GM18520 (cell line): Measurements from ENCODE around the gene NPPC.
"Not testable (repeated sequence)": the region's sequence is repeated elsewhere in the genome, so short reads cannot be mapped to it uniquely, and the experiment has no call there.

Experiments used
- ATAC-seq: cut with Tn5 transposase; IDR thresholded peaks from one replicate; pipeline ENCODE4 v1.9.1; 2021; ENCODE audit not compliant: unreplicated experiment

NPPC gene

DNA sequence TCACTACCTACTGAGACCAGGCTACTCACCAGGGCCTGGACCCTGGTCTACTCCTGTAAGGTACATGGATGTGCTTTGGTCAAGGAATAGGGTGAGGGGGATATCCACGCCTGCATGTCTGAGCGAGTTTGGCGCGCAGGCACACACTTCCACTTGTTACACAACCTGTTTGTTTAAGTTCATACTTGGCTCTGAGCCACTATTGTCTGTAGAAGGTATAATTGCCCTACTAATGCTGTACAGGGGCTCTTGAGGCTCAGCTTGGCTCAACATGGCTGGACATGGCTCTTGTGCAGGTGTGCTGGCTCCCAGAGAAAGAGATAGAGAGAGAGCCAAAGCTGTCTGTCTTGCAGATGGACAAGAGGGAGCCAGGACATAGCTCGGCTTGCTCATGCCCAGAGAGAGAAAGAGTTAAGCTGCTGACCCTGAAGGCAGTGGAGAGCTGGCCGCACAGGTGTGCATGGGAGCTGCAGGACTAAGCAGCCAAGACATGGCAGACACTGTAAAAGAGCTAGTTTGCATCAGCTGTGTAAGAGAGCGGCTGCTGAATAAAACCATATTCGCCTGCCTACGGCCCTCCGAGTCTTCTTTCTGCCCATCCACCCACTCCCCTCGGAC is 35.2 kb downstream of the NPPC start:
- ATAC-seq: no peak

DNA sequence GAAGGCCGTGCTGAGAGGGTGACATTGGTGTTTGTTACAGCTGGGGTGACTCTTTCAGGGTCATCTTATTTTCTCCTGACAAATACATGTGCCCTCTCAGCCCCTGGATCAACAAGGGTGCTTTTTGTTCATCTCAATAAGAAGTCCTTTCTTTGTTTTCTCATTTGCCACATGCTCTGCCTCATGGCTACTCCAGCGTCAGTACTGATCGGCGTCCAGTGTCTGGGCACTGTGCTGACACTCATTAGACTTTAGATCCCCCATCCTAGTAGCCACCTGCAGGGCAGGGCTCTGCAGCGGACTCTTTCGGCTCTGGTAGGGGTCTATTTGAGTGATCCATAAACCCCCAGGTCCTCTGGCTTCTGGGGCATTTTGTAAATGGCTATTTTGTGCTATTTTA is 38.4 kb downstream of the NPPC start:
- no peak for ATAC-seq

DNA sequence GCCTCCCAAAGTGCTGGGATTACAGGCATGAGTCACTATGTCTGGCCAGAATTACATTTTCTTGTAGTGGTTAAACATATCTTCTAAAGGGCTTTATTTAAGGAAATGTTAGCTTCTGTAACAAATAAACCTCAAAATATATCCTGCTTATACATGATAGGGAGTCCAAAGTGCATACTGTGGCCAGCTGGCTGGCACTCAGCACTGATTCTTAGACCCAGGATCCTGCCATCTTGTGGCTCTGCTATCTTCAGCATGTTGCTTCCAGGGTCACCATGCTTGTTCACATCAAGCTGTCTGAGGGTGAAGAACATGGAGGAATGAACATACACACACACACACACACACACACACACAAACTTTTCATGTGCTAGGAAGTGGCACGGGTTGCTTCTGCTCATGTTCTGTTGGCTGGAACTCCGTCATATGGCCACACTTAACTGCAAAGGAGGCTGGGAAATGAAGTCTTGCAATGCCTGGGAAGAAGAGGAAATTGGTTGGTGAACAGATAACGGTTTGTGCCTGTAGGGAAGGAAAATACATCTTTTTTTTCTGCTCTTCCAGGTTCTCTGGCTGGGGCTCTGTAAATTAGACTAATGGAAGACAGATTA is 40.0 kb downstream of the NPPC start:
- ATAC-seq: no peak

DNA sequence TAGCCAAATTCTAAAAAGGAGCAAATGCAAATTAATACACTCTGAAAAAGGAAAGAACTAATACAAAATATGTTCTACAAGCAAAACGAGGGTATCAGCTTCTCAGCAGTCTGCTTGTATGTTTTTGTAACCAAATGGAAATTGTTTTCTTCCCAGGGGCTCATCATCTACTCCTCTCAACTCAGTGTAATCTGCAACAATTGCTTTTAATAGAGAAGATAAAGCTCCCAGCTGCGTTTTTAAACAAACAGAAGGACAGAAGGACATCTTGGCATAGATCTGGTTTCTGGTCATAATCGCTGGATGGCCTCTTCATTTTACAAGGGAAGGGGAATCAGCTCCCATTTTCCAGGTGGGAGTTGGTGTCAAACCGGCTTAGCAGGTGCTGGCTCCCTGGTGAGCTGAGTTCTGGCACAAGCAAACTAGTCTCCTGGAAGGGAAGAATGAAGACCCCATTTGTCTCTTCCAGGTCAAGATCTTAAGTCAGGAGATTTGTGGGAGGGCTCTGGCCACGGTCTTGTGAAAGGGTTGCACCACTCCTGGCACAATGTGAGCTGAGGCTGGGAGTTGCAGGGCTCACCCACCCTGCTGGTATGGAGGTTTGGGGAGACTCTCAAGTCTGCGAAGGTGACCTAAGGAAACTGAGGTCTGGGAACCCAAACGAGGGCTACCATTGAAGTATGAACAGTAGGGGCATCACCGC is 41.6 kb downstream of the NPPC start:
- ATAC-seq: no peak

- no peak for ATAC-seq
Observed at GRCh38 chr2:231883468-231883881, 42.7 kb downstream of the NPPC start.

- no peak for ATAC-seq
Observed at GRCh38 chr2:231882646-231883045, 43.5 kb downstream of the NPPC start.

DNA sequence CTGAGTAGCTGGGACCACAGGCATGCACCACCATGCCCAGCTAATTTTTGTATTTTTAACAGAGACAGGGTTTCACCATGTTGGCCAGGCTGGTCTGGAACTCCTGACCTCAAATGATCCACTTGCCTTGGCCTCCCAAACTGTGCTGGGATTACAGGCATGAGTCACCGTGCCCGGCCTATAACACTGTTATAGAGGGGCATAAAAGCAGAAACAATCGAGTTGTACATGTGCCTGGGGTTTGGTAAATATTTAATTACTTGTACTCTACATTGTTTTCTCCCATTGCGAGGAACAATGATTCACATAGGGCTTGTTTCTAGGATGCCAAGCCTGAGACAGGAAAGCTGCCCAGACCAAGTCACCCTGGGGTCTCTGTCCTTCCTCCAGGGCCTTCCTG is 45.8 kb downstream of the NPPC start:
- ATAC-seq: not testable (repeated sequence)

DNA sequence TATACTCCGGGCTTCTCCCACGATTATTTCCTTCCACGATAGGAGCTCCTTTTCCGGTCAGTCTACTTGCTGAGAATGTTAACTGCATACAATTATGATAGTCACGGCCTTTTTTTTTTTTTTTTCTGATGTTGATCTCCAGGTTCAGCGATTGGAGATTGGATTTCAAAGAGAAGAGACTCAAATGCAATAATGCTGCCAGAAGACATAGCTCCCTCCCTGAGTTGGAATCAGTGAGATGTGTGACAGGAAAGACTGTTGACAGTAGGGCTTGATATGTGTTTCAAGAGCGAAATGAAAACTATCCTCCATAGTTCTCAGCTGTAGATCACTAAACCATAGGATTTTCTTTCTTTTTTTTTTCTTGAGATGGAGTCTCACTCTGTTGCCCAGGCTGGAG is 47.0 kb downstream of the NPPC start:
- no peak for ATAC-seq

DNA sequence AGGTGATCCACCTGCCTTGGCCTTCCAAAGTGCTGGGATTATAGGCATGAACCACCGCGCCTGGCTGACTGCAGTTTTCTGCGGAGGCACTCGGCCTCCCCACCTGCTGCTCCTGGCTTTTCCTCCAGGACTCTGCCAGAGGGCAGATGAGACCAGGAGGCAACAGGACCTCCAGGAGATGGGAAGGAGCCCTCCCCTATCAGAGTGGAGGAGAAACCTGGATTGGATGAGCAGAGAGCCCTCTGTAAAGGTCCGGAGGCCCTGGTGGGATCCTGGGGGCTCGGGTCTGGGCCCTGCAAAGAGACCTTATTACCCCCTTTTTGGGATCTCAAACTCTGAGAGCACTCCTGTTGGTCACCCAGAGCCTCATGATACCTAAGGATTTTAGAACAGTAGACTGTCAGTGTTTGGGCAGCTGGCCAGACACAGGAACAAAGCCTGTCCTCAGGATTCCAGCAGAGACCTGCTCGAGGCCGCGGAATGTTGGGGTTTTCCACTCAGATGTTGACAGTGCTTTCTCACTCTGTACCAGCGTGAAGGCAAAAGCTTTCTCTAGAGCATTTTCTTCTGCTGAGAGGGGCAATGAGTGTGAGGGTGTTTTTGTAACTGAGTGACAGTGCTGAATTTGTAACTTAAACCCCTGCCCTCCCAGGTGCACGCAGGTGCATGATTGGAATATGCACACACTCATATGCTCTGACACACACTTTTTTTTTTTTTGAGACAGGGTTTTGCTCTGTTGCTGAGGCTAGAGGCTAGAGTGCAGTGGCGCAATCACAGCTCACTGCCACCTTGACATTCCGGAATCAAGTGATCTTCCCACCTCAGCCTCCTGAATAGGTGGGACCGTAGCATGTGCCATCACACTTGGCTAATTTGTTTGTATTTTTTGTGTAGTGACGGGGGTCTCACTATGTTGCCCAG is 48.4 kb downstream of the NPPC start:
- no peak for ATAC-seq

- ATAC-seq: no peak
Observed at GRCh38 chr2:231874944-231875343, 51.3 kb downstream of the NPPC start.
